Neuron (in vitro differentiated cells): ENCODE data around the gene HEATR5B.

Source experiments
- H2AFZ ChIP-seq: one replicate; pipeline ENCODE4 v1.6.1; 2013; ENCODE audit warnings: low read depth, mild to moderate bottlenecking, inconsistent platforms, low read length, moderate library complexity
- H3K27me3 ChIP-seq: one replicate; pipeline ENCODE4 v1.6.1; 2013; ENCODE audit warnings: low read length; ENCODE audit not compliant: insufficient read depth
- H3K36me3 ChIP-seq: one replicate; pipeline ENCODE4 v1.6.1; 2013; ENCODE audit warnings: low read length; ENCODE audit not compliant: insufficient read depth
- H3K4me1 ChIP-seq: one replicate; pipeline ENCODE4 v1.6.1; 2013; ENCODE audit warnings: low read length; ENCODE audit not compliant: insufficient read depth
- H3K4me3 ChIP-seq: 2 replicates; pipeline ENCODE4 v1.5.1; 2013; ENCODE audit warnings: mild to moderate bottlenecking, low read length, moderate library complexity
- H3K9me3 ChIP-seq: one replicate; pipeline ENCODE4 v1.6.1; 2013; ENCODE audit warnings: low read length

The HEATR5B gene

DNA sequence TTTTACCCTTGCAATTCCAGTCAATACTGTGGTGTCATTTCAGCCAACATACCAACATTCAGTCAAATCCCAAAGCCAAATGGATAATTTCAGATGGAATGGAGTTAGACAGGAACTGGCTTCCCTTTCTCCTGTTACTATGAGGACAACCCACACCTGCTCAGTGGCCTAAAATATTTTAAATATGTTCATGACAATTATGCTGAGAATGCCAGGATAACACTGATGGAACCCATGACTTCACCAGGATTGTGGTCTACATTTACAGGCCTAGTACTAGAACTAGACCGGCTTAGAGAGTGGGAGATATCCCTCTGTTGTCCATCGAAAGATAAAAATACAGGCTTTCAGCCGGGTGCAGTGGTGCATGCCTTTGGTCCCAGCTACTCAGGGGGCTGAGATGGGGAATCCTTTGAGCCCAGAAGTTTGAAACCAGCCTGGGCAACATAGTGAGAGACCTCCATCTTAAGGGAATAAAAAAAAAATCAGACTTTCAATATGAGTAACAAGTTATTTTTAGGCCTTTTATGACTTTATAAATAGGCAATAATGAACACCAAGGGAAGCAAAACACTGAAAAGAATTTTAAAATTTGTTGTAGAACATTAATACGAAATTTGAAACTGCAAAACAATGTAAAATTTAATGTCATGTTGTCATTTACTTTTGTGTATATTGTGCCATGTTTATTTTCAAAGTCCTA is 14.4 kb upstream of the HEATR5B start:
- Histone ChIP-seq H3K4me1 (no peaks in the 10 kb centered on the region), H2AFZ (no peak overlapping the region), H3K4me3 (no peak overlapping the region), H3K36me3 (peaks cover 49% of the 10 kb centered on the region), H3K27me3 (no peaks in the 10 kb centered on the region), H3K9me3 (no peaks in the 10 kb centered on the region)

DNA sequence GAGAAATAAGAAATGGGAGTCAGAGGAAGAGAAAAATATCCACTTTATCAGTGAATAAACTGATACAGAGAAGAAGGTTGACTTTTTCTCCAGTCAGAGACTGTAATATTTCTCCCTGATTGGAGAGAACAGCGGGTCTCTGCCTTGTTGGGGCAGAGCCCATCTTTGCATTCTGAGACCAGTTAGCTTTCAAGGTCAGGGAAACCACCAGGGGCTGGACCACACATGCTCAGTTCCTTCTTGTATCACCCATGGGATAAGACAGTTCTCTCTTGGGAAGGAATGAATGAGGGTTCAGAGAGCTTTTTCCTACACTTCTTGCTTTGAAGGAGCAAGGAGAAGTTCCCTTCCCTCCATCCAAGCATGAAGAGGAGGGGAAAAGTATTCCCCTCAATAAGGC is 12.4 kb upstream of the HEATR5B start:
- Histone ChIP-seq H3K27me3 (no peaks in the 10 kb centered on the region), H3K4me3 (no peak overlapping the region), H2AFZ (no peak overlapping the region), H3K36me3 (peaks cover 54% of the 10 kb centered on the region), H3K4me1 (no peaks in the 10 kb centered on the region), H3K9me3 (no peaks in the 10 kb centered on the region)

DNA sequence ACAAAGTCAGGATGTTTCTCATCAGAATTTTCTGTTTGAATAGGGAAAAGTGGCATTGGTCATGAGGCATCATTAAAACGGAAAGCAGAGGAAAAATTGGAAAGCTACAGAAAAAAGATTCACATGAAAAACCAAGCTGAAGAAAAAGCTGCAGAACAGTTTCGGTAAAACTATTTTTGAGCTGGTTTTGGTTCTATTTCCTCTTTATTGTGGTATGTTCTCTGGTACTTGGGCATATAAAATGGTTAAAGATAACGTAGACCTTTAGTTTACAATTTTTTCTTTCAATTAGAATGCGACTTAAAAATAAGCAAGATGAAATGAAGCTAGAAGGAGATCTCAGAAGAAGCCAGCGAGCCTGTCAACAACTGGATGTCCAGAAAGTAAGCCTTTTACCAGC is 7.7 kb upstream of the HEATR5B start:
- no peak overlapping the region for H3K4me3 ChIP-seq
- H3K27me3 ChIP-seq, result no peaks in the 10 kb centered on the region
- H3K4me1 ChIP-seq, result no peaks in the 10 kb centered on the region
- no peaks in the 10 kb centered on the region for H3K9me3 ChIP-seq
- no peak overlapping the region for H2AFZ ChIP-seq
- peaks cover 55% of the 10 kb centered on the region for H3K36me3 ChIP-seq

DNA sequence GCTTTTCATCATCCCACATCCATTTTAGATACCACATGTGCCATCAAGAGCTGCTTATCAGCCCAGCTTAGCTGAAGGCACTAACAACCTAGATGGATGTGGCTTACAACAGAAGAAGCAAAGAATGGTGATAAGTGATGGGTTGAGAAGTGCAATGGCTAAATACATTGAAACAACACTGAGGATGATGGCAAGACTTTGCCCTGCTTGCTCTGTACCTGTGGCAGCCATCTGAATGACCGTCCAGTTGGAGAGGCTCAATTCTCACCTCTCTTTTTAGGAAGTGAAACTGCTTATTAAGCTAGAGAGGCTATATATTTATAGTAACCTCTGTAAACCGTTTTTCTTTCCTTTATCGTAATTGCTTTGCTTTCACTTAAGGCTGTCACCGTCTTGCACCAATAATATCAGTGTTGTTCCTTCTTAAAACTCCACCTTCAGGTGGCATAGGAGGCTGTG is 5.9 kb upstream of the HEATR5B start:
- H3K27me3 ChIP-seq, result no peaks in the 10 kb centered on the region
- H3K36me3 ChIP-seq, result peaks cover 42% of the 10 kb centered on the region
- H3K4me3 ChIP-seq, result no peak overlapping the region
- no peak overlapping the region for H2AFZ ChIP-seq
- H3K4me1 ChIP-seq, result peaks cover 5% of the 10 kb centered on the region
- no peaks in the 10 kb centered on the region for H3K9me3 ChIP-seq

DNA sequence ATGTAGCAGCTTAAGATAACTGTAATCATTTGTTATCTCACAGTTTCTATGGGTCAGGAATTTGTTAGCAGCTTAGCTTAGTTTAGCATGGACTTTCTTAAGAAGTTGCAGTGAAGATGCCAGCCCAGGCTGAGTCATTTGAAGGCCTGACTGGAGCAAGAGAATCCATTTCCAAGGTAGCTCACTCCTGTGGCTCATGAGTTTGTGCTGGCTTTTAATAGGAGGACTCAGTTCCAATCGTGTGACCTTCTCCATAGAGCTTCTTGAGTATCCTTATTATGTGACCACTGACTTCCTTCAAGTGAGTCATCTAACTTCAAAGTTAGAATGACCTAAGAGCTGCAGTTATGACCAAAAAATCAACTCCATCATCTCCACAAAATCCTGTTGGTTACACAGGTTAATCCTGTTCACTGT is 1.6 kb upstream of the HEATR5B start:
- H3K36me3 ChIP-seq, result peaks cover 22% of the 10 kb centered on the region
- no peak overlapping the region for H2AFZ ChIP-seq
- H3K9me3 ChIP-seq, result no peaks in the 10 kb centered on the region
- no peaks in the 10 kb centered on the region for H3K27me3 ChIP-seq
- no peak overlapping the region for H3K4me3 ChIP-seq
- H3K4me1 ChIP-seq, result peaks cover 16% of the 10 kb centered on the region

DNA sequence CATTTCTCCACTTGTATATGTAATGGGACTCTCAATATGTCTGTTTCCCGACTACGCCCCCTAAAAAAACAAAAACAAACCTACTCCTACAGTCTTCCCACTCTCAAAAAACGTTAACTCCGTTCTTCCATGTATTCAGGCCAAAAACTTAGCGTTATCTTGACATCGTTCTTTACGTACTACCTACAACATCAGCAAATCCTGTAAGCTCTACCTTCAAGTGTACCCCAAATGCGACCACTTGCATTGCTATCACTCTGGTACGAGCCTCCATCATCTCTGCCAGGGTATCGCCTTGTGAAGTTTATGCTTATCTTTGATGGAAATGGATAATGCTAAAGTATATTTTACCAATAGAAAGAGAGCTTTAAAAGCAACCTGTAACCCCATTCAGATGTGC is 625 bp upstream of the HEATR5B start:
- Histone ChIP-seq H3K4me3 (peak overlapping the region; percentile 80), H3K9me3 (no peaks in the 10 kb centered on the region), H3K36me3 (peaks cover 17% of the 10 kb centered on the region)

DNA sequence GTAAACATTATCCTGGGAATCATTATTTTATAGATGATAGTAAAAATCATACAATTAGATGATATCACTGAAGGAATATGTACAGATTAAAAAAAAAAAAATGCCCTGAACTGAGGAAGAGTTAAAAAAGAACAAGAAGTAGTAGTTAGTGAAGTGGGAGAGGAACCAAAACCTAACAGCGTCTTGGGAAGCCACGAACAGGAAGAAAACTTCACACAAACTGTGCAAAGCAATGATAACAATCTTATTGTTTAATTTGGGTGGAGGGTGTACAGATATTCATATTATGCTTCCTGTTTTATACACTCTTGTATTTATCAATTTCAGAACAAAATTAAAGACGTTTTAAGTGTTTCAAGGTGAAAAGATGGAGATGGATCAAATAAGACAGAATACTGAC is 3.5 kb downstream of the HEATR5B start:
- Histone ChIP-seq H2AFZ (no peak overlapping the region), H3K36me3 (peaks cover 30% of the 10 kb centered on the region), H3K4me1 (peaks cover 16% of the 10 kb centered on the region), H3K9me3 (no peaks in the 10 kb centered on the region), H3K27me3 (no peaks in the 10 kb centered on the region), H3K4me3 (no peak overlapping the region)

More for the DNA sequence above, 625 bp upstream of the HEATR5B start:
- peak overlapping the region; percentile 93 for H2AFZ ChIP-seq
- no peaks in the 10 kb centered on the region for H3K27me3 ChIP-seq
- peaks cover 16% of the 10 kb centered on the region for H3K4me1 ChIP-seq

DNA sequence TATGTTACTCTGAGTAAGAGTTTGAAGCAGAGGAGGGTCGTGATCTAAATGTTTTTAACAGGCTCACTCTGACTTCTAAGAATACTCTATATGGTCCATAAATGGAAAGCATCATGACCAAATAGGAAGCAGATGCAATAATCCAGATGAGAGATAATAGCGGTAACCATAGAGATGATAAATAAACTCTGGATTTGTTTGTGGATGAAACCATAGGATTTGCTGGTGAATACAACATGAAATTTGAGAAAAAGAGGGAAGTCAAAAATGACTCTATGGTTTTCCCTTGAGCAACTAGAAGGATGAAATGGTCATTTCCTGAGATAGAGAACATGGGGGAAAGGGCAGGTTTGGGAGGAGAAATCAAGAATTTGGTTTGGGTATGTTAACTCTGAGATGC is 3.9 kb downstream of the HEATR5B start:
- Histone ChIP-seq H3K4me3 (no peak overlapping the region), H3K27me3 (no peaks in the 10 kb centered on the region), H3K36me3 (peaks cover 30% of the 10 kb centered on the region), H3K9me3 (no peaks in the 10 kb centered on the region), H2AFZ (no peak overlapping the region), H3K4me1 (peaks cover 13% of the 10 kb centered on the region)

DNA sequence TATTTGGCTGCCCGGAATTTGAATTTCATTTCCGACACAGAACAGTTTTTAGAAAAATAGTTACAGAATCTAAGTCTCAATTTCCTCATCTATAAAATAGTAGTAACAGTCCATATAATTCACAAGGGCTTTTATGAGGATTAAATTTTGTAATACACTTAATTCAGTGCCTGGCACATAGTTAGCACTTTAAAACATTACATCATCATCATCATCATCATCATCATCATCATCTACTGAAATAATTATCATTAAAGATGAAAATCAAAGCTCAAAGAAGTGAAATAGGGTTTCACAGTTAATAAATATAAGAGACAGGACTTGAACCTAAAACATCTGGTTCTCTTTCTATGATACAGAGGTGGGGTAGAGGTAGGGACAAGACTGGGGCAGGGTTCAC is 13.2 kb downstream of the HEATR5B start:
- Histone ChIP-seq H3K4me1 (no peaks in the 10 kb centered on the region), H3K4me3 (no peak overlapping the region), H2AFZ (no peak overlapping the region), H3K36me3 (peaks cover 51% of the 10 kb centered on the region), H3K27me3 (no peaks in the 10 kb centered on the region), H3K9me3 (no peaks in the 10 kb centered on the region)

DNA sequence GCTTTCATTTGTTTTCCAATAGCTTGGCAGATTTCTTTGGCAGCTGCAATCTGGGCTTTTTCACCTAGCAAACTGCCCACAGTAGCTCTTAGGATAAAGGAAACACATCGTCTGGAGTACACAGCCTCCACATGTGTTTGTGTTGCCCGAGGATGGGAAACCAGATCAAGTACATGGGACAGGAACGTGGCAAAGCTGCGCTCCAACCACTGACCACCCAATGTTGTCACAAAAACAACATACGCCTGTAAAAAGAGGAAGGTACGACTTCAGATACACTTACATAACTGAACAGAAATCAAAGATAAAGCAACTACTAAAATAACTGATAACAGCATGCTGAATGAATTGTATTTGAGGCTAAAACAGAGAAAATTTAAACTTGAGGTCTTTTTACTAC is 15.5 kb downstream of the HEATR5B start:
- H3K27me3 ChIP-seq, result no peaks in the 10 kb centered on the region
- no peak overlapping the region for H2AFZ ChIP-seq
- no peaks in the 10 kb centered on the region for H3K9me3 ChIP-seq
- H3K36me3 ChIP-seq, result peaks cover 52% of the 10 kb centered on the region
- no peak overlapping the region for H3K4me3 ChIP-seq
- H3K4me1 ChIP-seq, result no peaks in the 10 kb centered on the region

DNA sequence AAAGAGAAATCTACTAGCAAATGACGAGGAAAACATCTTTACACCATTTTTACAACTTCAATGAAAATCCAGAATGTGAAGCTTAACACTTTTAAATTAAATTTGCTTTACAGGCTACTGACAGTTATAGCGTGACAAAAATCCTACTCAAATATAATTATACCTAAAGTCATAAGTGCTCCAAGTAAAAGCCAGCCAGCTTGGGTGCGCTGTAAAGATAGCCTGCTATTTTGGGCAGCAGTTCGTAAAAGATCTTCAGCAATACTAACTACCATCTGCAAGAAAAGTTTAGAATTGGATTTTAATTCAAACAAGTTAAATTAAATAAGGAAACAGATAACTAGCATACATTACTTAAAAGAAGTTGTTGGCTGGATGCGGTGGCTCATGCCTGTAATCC is 22.4 kb downstream of the HEATR5B start:
- Histone ChIP-seq H3K9me3 (no peaks in the 10 kb centered on the region), H3K27me3 (no peaks in the 10 kb centered on the region), H3K4me1 (no peaks in the 10 kb centered on the region), H2AFZ (no peak overlapping the region), H3K4me3 (no peak overlapping the region), H3K36me3 (peaks cover 44% of the 10 kb centered on the region)

DNA sequence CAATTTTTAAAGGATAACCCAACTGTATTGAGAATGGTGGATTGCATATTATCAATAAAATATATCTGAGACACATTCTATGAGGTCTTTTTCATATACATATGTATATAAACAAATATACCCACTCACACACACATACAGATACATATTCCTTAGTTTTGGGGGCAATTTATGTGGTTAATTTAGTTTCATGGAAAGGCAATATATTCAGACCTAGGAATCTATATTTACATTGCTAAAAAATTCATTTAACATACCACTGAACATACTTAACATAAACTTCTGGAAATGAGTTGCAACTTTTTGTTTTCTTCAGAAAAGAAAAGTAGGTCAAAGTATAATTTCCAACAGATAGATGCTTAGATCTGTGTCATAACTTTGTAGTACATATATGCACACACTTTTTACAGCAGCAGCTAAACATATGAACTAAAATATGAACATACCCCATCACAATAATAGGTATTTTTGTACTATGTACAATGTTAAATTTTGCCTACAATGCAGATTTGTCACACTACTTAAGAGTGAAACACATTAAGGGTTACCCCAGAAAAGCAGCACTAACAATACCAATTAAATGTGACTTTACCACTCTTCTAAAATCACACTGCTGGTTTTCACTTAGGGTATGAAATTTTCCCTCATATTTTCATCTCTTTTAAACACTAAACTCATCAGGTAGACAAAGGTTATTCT is 23.0 kb downstream of the HEATR5B start:
- Histone ChIP-seq H3K4me3 (no peak overlapping the region), H2AFZ (no peak overlapping the region), H3K9me3 (no peaks in the 10 kb centered on the region), H3K4me1 (no peaks in the 10 kb centered on the region), H3K36me3 (peaks cover 46% of the 10 kb centered on the region), H3K27me3 (no peaks in the 10 kb centered on the region)

DNA sequence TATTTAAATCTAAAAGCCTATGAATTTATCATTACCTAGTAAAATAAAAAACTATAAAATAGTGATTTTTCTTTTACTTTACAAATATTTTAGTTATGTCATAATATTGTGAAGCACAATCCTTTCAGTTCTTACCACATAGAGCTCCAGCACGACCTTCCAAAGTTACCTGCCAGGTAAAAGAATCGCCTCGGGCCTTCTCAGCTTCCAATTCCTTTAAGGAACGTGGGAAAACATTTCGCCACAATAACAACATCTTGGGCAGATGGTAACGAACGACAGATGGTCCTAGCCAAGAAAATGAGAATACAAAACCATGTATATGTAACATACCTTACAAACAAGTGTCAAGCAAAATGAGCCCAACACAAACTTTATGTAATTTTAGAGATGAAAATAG is 23.7 kb downstream of the HEATR5B start:
- Histone ChIP-seq H3K36me3 (peaks cover 46% of the 10 kb centered on the region), H2AFZ (no peak overlapping the region), H3K9me3 (no peaks in the 10 kb centered on the region), H3K4me1 (no peaks in the 10 kb centered on the region), H3K4me3 (no peak overlapping the region), H3K27me3 (no peaks in the 10 kb centered on the region)
